Activated CD4-positive, CD25-positive, alpha-beta regulatory T cell (primary cell): ENCODE data around the gene AUTS2.
"Not testable (repeated sequence)": the region's sequence is repeated elsewhere in the genome, so short reads cannot be mapped to it uniquely, and the experiment has no call there.

Experiments used
- DNase-seq, 4 experiments: peaks; one replicate each; lab custom pipeline; 2025; lab: John Stamatoyannopoulos, UW

The AUTS2 gene

GRCh38 chr7:70349819-70350218 lies 751.5 kb downstream of the AUTS2 start:
- DNase-seq = no peak

- DNase-seq = no peak
These were observed 753.8 kb downstream of the AUTS2 start for GRCh38 chr7:70352088-70352487.

GRCh38 chr7:70352906-70353305 lies 754.6 kb downstream of the AUTS2 start:
- no peak for DNase-seq

GRCh38 chr7:70353330-70353945 lies 755.2 kb downstream of the AUTS2 start:
- DNase-seq = no peak

- DNase-seq = no peak
These were observed 755.7 kb downstream of the AUTS2 start for GRCh38 chr7:70353946-70354335.

DNA sequence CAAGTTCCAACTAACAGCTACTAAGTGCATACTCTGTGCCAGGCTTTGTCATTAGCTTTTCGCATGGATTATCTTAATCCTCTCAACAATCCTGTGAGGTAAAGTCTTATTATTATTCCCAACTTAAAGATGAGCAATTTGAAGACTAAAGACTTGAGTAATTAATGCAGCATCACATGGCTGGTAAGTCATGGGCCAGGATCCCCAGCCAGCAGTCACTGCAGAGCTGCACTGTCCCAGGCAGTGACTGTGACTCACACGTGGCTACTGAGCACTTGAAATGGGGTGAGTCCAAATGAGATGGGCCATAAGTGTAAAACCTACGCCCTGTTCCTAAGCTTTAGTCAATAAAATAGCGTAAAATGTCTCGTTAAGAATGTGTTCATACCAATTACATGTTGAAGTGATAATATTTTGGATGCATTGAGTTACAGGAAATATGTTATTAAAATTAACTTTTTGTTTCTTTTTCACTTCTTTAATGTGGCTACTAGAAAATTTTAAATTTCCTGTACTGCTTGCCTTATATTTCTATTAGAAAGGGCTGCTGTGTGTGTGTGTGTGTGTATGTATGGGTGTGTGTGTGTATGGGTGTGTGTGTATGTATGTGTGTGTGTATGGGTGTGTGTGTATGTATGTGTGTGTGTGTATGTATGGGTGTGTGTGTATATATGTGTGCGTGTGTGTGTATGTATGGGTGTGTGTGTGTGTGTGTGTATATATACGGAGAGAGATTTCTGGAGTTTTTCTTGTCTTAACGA lies 756.3 kb downstream of the AUTS2 start:
- no peak for DNase-seq

GRCh38 chr7:70355198-70356020 lies 757.1 kb downstream of the AUTS2 start:
- no peak for DNase-seq

DNA sequence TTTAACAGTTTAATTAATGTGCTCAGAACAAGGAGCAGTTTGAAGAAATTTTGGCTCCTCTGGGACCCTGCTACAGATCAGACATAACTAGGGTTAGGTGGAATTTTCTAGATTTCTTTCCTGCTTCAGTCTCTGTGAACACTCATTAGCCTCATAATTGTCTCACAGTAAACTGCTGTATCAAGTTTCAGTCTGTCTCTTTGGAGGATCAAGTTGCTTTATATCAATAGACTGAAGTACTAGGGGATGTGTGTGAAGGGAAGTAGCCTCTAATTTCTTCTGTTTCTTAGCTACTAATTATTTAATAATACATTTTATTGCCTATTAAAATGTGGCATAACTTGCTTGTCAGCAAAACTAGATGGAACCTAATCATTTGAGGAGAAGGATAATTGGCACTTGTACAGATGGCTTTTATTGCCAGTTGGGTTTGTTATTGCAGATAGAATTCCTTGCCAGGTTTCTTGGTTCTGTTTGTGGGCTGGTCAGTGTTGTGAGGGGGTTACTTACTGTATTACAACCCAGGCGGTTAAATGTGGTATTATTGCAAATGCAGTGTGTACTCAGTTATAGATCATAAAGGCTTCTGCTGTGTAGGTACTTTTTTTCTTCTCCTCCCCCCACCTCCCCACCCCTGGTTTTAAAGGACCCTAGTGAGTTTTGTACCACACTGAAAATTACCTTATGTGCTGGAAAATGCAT lies 758.0 kb downstream of the AUTS2 start:
- no peak for DNase-seq

GRCh38 chr7:70356787-70357328 lies 758.6 kb downstream of the AUTS2 start:
- no peak for DNase-seq

GRCh38 chr7:70360557-70360956 lies 762.3 kb downstream of the AUTS2 start:
- no peak for DNase-seq

- no peak for DNase-seq
These were observed 763.5 kb downstream of the AUTS2 start for GRCh38 chr7:70361821-70362220.

GRCh38 chr7:70364393-70364792 lies 766.1 kb downstream of the AUTS2 start:
- DNase-seq = not testable (repeated sequence)

- no peak for DNase-seq
These were observed 773.4 kb downstream of the AUTS2 start for GRCh38 chr7:70371652-70372051.

GRCh38 chr7:70372768-70373515 lies 774.7 kb downstream of the AUTS2 start:
- no peak for DNase-seq

DNA sequence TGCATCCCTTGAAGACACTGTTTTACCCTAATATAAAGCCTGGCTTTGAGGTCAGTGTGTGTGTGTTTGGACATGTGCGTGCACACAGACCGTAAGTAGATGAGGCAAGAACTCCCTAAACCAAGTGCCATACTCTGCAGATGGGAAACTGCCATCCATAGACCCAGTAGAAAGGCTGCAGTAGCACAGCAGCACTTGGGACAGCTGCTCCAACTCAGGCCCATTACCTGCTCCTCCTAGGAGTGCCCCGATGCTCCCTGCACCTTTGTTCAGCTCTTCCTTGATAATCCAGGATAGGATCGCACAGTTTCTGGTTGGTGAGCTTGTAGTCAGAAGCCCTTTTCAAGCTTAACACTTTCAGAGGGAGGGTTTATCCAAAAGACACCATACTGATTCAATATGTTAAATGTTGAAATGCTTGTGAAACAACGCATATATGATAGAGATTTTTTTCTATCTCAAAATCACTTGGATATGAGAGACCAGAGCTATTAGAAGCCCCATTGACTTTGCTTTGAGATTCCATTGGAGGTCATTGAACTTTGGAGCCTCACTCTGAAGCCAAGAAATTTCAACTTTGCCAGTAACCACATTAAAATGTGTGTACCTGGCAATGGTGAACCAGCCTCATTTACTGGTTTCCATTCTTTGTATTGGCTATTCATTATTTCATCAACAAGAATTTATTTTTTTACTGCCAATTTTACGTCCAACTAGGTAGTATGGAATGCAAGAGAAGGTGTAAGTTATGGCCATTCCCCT lies 776.7 kb downstream of the AUTS2 start:
- no peak for DNase-seq

- DNase-seq = no peak
These were observed 778.3 kb downstream of the AUTS2 start for GRCh38 chr7:70376561-70377031.

DNA sequence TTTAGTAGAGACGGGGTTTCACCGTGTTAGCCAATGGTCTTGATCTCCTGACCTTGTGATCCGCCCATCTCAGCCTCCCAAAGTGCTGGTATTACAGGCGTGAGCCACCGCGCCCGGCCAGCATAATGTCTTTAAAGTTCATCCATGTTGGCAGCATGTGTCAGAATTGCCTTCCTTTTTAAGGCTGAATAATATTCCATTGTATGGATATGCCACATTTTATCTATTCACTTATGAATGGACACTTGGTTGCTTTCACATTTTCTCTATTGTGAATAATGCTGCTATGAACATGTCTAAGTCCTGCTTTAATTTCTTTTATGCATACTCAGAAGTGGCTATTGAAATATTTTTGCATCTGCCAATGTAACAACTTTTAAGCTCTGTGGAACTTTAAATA lies 779.7 kb downstream of the AUTS2 start:
- no peak for DNase-seq

DNA sequence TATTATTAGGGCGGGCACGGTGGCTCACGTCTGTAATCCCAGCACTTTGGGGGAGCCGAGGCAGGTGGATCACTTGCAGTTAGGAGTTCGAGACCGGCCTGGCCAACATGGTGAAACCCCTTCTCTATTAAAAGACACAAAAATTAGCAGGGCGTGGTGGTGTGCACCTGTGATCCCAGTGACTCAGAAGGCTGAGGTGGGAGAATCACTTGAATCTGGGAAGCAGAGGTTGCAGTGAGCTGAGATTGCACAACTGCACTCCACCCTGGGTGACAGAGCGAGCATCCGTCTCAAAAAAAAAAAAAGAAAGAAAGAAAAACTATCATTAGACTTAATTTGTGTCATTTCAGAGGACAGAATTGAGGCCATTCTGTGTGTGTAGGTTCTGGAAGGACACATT lies 780.9 kb downstream of the AUTS2 start:
- no peak for DNase-seq

DNA sequence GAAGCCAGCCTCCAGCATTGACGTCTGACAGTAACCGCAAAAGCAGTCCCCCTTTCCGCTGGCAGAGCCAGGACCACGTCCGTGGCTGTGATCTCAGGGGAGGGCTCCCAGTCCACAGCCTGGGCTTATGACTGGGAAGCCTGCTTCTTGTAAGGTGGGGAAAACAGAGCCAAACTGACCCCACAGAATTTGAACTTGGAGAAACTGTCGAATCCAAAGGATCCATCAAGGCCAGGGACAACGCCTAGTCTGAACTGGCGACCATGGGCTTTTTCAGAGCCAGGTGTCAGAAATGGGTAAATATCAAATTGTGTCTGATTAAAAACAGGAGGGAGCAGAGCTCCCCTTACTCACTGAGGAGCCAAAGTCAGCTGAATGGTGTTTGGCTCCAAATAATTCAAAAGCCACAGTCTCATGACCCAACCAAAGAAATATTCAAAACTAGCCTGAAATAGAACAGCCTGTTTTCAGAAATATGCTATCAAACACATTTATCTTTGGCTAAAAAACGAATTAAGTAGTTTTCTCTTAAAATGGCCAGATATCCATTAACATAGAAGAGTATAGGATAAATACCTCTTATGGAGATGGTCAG lies 782.2 kb downstream of the AUTS2 start:
- DNase-seq = no peak
